Parathyroid adenoma (tissue), 2 donors: ENCODE results near the gene CLEC18B.
A peak's percentile ranks its signal among the peaks of the same experiment; 100 is the strongest.

ENCODE experiments used
- H2AFZ ChIP-seq: fragments of 300-600 bp; sonication (generic); one replicate; pipeline ENCODE4 v1.7.0; 2017; ENCODE audit warnings: antibody characterized with exemption, mild to moderate bottlenecking
- H3K27ac ChIP-seq: fragments of 300-600 bp; sonication (generic); one replicate; pipeline ENCODE4 v1.7.0; 2017
- H3K27me3 ChIP-seq: fragments of 300-600 bp; sonication (generic); one replicate; pipeline ENCODE4 v1.7.0; 2017; ENCODE audit warnings: low read length; ENCODE audit not compliant: control insufficient read depth, insufficient read depth
- H3K36me3 ChIP-seq: fragments of 300-600 bp; sonication (generic); one replicate; pipeline ENCODE4 v1.7.0; 2017; ENCODE audit warnings: low read length; ENCODE audit not compliant: control insufficient read depth, insufficient read depth
- H3K4me1 ChIP-seq: fragments of 300-600 bp; sonication (generic); one replicate; pipeline ENCODE4 v1.7.0; 2017; ENCODE audit warnings: control low read depth
- H3K4me2 ChIP-seq: fragments of 300-600 bp; sonication (generic); one replicate; pipeline ENCODE4 v1.7.0; 2017; ENCODE audit warnings: low read length
- H3K4me3 ChIP-seq: fragments of 300-600 bp; sonication (generic); one replicate; pipeline ENCODE4 v1.7.0; 2017; ENCODE audit warnings: low read depth, low read length
- H3K79me2 ChIP-seq: fragments of 300-600 bp; sonication (generic); one replicate; pipeline ENCODE4 v1.7.0; 2017; ENCODE audit warnings: control low read depth
- H3K9ac ChIP-seq: fragments of 300-600 bp; sonication (generic); one replicate; pipeline ENCODE4 v1.7.0; 2017; ENCODE audit warnings: mild to moderate bottlenecking
- H3K9me3 ChIP-seq: fragments of 300-600 bp; sonication (generic); one replicate; pipeline ENCODE4 v1.7.0; 2017; ENCODE audit warnings: low read length; ENCODE audit not compliant: control insufficient read depth
- TF ChIP-seq, protein P1 (sequence below): fragments of 300-600 bp; sonication (generic); IDR thresholded peaks from one replicate; pipeline ENCODE4 v1.7.0; 2017; ENCODE audit warnings: antibody characterized with exemption, mild to moderate bottlenecking
- donor health status: primary hyperparathyroidism.

The CLEC18B gene

DNA sequence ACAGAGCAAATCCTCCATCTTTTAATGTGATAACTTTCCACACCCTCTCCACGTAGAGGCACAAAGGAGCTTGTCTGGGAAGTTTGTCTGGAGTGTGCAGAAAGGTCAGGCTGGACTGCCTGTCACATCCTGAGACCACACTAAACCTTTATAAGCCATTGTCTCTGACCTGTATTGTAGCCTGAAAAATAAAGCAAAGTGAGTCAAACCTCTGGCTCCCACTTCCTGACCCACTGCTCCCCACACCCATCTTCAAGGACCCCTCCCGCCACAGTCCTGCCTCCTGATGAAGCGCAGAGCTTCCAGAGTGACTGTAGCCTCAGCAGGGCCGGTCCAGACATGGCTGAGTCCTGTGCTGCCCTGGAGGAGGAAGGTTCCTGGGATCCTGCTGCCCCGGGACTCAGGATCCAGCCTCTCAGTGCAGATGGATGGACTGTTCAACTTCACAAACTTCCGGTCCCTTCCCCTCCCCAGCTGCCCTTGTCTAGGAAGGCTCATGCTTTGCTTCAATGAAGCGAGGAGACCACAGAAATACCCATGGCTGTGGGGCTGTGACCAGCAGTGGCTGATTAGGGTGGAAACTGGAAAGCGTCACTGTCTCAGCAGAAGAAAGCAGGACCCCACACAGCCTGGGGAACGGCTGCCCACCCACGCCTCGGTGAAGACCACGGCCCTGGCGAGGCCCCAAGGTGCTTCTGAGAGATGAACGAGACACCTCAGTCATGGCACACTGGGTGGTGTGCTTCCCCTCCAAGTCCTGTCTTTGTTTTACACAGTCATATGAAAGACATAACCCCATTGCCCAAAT lies 30.9 kb upstream of the CLEC18B start:
- H3K9me3 ChIP-seq, result no peaks in the 10 kb centered on the region
- H3K27me3 ChIP-seq, result no peaks in the 10 kb centered on the region
- no peak overlapping the region for H3K4me2 ChIP-seq
- TF ChIP-seq, protein P1, sequence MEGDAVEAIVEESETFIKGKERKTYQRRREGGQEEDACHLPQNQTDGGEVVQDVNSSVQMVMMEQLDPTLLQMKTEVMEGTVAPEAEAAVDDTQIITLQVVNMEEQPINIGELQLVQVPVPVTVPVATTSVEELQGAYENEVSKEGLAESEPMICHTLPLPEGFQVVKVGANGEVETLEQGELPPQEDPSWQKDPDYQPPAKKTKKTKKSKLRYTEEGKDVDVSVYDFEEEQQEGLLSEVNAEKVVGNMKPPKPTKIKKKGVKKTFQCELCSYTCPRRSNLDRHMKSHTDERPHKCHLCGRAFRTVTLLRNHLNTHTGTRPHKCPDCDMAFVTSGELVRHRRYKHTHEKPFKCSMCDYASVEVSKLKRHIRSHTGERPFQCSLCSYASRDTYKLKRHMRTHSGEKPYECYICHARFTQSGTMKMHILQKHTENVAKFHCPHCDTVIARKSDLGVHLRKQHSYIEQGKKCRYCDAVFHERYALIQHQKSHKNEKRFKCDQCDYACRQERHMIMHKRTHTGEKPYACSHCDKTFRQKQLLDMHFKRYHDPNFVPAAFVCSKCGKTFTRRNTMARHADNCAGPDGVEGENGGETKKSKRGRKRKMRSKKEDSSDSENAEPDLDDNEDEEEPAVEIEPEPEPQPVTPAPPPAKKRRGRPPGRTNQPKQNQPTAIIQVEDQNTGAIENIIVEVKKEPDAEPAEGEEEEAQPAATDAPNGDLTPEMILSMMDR, result no peak
- H3K36me3 ChIP-seq, result no peaks in the 10 kb centered on the region
- no peak overlapping the region for H2AFZ ChIP-seq
- no peak overlapping the region for H3K9ac ChIP-seq
- no peaks in the 10 kb centered on the region for H3K4me1 ChIP-seq
- H3K79me2 ChIP-seq, result no peaks in the 10 kb centered on the region
- no peak overlapping the region for H3K27ac ChIP-seq
- H3K4me3 ChIP-seq, result no peak overlapping the region

DNA sequence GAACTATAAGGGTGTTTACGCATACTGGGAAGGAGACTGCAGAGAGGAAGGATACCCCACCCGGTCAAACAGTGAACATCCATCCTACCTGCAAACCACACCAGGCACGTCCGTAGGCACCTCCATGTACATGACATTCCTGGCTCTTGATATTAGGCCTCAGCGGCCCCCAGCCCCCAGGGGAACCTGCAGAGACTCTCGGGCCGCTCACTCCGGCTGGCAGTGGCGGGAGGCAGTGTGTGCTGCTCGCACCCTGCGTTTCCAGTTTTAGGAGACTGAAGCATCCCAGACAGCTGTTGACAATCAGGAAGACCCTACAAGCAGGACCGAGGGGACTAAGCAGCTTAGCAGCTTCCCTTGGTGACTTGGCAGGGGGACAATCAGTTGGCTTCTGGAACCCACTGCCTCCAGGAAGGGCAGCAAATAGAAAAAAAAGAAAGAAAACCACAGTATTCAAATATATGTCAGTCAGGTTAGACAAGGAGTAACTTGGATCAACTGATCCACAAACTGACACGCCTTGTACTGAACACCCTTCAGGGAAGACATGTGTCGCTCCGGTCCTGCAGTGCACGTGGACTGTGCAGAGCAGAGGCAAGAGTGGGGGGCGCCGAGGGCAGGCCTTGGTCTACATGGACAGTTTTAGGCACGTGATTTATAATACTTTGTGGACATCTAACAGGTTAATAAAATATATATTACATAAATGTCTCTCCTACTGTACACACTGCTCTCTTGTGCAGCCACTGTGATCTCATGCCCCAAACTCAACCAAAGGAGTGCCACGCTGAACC lies 29.9 kb upstream of the CLEC18B start:
- Histone ChIP-seq H3K27ac (no peak overlapping the region), H3K4me2 (no peak overlapping the region), H3K4me1 (no peaks in the 10 kb centered on the region), H3K9ac (no peak overlapping the region), H3K79me2 (no peaks in the 10 kb centered on the region), H3K36me3 (no peaks in the 10 kb centered on the region), H3K27me3 (no peaks in the 10 kb centered on the region), H3K9me3 (no peaks in the 10 kb centered on the region), H3K4me3 (no peak overlapping the region), H2AFZ (no peak overlapping the region)
- TF ChIP-seq, protein P1, result no peak

DNA sequence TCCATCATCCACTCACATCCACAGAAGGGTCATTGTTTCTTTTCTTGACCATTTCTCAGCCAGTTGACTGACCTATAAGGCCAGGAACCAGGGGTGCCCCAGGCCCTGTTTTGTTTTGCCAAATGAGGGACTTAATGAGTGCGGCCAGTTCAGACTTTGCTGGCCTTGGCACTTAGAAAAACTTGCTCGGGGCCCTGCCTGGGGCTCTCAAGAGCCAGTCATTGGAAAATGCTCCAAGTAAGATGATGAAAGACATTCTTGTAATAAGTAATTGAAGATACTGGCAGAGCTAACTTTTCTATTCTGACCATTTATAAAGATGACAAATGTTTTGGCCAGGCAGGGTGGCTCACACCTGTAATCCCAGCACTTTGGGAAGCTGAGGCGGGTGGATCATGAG lies 29.0 kb upstream of the CLEC18B start:
- Histone ChIP-seq H3K4me2 (no peak overlapping the region), H3K4me1 (no peaks in the 10 kb centered on the region), H3K27ac (peak overlapping the region; percentile 66), H2AFZ (no peak overlapping the region), H3K36me3 (no peaks in the 10 kb centered on the region), H3K4me3 (no peak overlapping the region), H3K9me3 (no peaks in the 10 kb centered on the region), H3K9ac (no peak overlapping the region), H3K27me3 (no peaks in the 10 kb centered on the region), H3K79me2 (no peaks in the 10 kb centered on the region)
- TF ChIP-seq, protein P1, result no peak

DNA sequence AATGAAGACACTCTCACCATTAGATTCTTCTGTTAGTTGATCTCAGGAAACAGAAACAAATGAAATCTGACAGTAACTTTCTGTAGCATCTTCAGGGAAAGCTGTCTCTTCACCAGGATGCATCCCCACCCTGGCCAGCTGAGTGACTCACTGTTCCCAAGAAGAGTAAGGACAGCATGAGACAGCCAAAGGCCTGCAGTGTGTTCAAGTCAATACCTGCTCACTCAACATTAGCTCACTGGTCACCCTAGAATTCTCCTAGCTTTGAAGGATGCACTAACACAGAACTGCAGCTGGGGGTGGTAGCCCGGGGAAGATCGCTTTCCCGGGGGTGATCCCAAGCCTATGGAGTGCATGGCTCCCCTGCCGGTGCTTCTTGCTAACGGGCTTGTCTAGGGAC lies 28.2 kb upstream of the CLEC18B start:
- Histone ChIP-seq H3K27me3 (no peaks in the 10 kb centered on the region), H3K9ac (no peak overlapping the region), H3K9me3 (no peaks in the 10 kb centered on the region), H3K4me3 (no peak overlapping the region), H3K79me2 (no peaks in the 10 kb centered on the region), H3K36me3 (no peaks in the 10 kb centered on the region), H3K27ac (peak overlapping the region; percentile 66), H2AFZ (no peak overlapping the region), H3K4me1 (no peaks in the 10 kb centered on the region), H3K4me2 (no peak overlapping the region)
- TF ChIP-seq, protein P1, result no peak
